HG03097 (cell line): Measurements from ENCODE around the gene SLC9A1.
"Not testable (repeated sequence)": the region's sequence is repeated elsewhere in the genome, so short reads cannot be mapped to it uniquely, and the experiment has no call there.

Source experiments
- ATAC-seq: cut with Tn5 transposase; IDR thresholded peaks from one replicate; pipeline ENCODE4 v1.9.1; 2021; ENCODE audit not compliant: unreplicated experiment, low FRiP score

The SLC9A1 gene

DNA sequence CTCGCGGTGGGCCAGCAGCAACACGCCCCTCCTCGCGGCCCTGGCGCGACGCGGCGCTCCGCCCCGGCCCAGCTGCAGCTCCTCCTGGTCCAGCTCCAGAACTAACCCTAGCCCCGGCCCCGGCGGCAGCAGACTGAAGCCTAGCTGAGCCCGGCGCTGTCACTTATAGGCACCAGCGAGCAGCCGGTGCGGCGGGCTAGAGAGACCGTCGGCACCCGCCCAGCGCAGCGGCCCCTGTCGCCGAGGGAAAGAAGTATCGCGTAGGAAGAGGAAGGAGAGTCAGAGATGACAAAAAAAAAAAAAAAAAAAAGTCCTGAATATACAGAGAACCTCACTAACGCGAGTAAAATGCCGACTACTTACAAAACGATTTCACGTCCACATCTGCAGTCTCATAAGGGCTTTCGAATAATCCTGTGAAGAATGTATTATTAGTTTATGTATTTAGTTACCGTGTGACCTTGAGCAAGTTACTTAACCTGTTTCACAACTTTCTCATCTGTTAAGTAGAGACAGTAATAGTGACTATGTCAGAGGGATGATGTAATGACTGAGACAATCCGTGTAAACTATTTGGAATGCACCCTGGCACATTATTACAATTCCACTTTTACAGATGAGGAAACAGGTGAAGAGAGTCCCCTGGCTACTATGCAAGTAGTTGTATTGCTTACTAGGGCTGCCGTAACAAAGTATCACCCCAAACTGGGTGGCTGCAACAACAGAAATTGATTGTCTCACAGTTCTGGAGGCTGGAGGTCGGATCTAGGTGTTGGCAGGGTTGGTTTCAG is at the start of gene SLC9A1:
SLC9A1 (minus strand) TSS at position 135 of the 791 bp plus-strand sequence. CDS start 791 bp downstream, outside the sequence.
- ATAC-seq: peak; percentile 82

DNA sequence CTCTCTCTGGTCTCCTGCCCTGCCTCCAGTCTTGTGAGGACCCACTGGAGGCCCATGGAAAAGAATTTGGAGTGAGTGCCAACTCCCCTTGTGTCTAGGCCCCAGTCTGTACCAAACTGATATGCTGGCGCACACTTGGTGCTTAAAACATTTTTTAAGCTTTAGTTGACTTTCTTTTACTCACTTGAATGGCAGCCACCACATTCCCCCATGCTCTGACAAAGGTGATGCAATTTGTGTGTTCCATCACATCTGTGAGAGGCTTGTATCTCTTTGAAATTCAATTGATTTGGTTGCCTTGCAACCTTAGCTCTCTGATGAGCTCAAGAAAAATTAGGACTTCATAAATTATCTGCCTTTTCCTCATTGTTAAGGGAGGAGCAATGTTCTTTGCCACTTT is 49.0 kb upstream of the SLC9A1 start:
- ATAC-seq: no peak

DNA sequence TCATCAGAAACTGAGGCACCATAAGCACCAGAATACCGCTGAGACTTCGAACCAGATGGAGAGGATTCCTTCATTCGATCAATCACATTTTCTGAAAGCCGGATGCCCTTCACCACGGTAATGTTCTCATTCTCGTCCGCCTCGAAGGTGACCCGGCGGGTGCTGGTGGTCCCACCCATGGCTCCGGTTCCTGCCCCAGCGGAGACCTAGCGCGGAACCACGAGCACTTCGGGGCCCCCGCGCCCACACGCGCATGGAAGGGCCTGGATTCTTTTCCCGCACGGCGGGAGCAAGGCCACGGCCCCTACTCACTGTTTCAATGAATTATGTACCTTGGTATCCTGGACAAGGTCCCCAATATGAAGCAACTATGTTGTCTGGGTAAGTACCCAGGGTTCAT is 46.4 kb upstream of the SLC9A1 start:
- ATAC-seq: no peak

DNA sequence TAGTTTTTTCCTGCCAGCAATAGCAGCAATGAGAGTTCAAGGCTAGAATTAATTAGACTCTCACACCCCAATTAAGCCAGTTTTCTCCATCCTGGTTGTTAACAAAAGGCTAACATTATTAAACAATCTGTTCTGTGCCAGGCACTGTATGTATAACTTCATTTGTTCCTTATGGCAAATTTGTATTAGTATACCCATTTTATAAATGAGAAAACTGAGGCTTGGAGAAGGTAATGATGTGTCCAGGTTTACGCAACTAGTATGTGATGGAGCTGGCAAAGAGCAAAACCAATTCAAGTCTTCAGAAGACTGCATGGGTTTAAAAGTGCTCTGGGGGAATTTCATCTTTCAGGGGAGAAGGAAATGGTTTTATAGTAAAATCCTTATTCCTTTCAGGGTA is 38.3 kb upstream of the SLC9A1 start:
- ATAC-seq: no peak

DNA sequence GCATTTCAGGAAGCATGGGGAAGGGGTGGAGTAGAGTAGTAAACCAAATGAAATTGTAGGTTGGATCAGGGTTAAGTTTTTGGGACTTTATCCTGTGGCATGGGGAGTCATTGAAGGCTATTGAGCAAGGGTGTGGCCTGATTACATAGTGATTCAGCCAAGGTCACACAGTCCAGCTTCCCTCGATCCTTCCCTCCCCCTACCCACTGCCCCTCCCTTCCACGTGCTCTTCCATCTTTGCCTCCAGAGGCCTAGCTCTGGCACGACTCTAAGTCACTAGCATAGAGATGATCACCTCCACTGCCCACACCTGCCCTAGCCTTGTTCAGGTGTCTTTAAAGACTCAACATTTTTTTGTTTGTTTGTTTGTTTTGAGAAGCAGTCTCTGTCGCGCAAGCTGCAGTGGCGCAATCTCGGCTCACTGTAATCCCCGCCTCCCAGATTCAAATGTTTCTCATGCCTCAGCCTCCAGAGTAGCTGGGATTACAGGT is 37.2 kb upstream of the SLC9A1 start:
- ATAC-seq: no peak

DNA sequence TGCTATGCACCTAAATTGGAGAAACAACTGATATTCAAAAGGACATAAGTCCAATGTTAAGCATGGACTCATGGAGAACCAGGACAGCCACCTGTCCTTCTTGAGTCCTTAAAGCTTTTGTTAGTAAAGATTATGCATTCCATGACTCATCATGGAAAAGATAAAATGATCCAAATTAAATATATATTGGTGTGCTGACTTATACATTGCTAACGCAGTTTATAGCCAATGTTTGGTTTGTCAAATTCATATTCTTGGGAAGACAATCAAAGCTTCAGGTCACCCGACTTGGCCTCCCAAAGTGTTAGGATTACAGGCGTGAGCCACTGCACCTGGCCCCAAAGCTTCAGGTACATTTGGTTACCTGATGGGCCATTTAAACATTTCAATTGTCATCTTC is 29.7 kb upstream of the SLC9A1 start:
- not testable (repeated sequence) for ATAC-seq

DNA sequence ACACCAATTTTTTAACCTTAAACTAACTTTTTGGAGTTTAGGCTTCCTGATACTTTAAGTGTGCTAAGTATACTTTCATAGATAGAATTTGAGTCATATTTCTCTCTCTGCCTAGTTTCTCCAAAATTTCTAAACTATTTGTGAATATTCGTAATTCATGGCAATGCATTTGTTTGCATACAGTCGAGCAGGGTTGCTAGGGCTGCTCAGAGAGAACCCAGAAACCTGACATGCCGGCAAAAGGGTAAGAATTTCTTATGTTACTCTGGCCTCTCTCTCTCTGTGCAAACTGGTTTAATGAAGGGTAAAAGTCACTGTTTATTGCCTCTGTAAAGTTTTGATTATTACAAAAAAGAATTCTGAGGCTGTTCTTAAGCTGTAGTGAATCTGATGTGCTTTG is 25.1 kb upstream of the SLC9A1 start:
- no peak for ATAC-seq

DNA sequence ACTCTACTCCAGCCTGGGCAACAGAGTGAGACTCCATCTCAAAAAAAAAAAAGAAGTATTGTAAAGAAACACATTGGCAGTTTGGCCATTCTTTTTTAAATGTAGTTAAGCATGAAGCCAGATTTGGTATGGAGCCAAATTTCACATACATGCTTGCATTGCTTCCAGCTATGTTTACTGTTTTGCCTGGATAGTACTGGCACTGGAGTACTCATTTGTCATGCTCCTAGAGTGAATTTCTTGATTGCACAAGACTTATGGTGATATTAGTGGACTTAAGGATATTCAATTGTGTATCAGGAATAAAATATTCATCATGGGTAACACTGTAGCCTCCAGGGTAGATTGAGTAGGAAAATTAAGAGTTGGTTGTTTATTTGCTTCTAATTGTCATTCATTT is 24.5 kb upstream of the SLC9A1 start:
- no peak for ATAC-seq

DNA sequence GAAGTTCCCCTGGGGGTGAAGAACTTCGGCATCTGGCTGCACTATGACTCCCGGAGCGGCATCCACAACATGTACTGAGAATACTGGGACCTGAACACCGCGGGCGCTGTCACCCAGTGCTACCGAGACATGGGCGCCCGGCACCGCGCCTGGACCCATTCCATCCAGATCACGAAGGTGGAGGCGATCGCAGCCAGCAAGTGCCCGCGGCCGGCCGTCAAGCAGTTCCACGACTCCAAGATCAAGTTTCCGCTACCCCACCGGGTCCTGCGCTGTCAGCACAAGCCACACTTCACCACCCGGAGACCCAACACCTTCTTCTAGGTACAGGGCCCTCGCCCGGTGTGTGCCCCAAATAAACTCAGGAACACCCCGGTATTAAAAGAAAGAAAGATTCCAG is 22.0 kb upstream of the SLC9A1 start:
- ATAC-seq: no peak

DNA sequence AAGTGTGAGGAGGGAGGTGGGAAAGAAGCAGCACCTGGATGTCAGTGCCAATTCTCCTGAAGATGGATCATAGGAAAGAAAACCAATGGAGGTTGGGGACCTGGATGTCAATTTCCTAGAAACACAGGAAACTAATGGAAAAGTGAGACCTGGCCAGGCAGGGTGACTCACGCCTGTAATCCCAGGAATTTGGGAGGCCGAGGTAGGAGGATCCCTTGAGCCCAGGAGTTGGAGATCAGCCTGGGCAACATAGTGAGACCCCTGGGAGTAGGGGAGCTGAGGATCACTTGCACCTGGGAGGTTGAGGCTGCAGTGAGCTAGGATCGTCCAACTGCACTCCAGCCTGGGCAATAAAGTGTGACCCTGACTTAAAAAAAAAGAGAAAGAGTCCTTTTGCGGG is 21.4 kb upstream of the SLC9A1 start:
- ATAC-seq: no peak

DNA sequence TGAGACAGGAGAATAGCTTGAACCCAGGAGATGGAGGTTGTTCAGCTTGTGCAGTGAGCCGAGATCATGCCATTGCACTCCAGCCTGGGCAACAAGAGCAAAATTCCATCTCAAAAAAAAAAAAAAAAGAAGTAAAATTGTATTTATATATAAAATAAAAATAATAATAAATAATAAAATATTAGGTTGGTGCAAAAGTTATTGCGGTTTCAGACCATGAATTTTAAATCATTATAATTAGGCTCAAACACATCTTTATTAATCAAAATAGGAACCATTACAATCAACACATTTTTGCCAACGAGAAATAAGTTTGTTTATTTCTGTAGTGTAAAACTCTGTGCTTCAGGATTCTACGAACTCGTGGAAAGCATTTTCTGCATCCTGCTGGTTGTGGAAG is 18.1 kb upstream of the SLC9A1 start:
- not testable (repeated sequence) for ATAC-seq

DNA sequence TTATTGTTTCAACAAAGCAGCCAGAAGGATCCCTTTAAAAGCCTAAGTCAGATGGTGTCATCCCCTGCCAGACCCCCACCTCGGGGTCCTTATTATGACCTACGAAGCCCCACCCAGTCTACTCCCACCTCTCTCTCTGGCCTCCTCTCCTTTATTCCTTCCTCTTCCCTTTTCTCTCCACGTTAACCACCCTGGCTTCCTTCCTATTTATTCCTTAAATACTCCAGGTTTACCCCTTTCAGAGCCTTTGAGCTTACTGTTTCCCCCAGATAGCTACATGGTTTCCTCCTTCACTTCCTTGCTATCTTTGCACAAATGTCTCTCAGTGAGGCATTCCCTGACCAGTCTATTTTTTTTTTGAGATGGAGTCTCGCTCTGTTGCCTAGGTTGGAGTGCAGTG is 12.0 kb upstream of the SLC9A1 start:
- no peak for ATAC-seq

DNA sequence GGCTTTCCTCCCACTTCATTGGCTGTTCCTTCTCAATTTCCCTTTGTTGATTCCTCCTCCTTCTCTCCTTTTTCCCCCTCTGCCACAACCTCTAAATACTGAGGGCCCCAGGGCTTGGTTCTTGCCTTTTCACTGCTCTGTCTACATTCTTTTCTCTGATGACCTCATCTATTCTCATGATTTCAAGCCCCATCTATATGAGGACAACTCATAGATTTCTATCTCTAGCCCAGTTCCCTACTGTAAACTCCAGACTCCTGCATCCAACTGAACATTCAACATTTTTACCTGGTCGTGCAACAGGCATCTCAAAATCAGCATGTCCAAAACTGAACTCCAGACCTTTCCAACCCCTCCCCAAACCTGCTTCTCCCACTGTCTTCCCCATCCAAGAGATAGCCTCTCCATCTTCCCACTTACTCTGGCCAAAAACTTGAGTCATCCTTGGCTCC is 11.5 kb upstream of the SLC9A1 start:
- no peak for ATAC-seq

DNA sequence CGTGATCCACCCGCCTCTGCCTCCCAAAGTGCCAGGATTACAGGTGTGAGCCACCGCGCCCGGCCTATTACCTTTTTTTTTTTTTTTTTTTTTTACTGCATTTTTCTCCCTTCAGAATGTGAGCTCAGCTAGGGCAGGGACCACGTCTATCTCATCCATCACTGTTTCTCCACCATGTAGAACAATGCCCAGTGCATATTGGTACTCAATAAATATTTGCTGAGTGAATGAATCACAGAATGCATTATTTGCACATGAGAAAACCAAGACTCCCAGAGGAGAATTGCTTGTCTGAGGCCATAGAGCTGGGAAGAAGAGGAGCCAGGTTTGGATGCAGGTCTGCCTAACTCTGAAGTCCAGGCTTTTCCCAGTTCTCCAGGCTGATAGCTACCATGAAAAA is 8.2 kb upstream of the SLC9A1 start:
- ATAC-seq: no peak

DNA sequence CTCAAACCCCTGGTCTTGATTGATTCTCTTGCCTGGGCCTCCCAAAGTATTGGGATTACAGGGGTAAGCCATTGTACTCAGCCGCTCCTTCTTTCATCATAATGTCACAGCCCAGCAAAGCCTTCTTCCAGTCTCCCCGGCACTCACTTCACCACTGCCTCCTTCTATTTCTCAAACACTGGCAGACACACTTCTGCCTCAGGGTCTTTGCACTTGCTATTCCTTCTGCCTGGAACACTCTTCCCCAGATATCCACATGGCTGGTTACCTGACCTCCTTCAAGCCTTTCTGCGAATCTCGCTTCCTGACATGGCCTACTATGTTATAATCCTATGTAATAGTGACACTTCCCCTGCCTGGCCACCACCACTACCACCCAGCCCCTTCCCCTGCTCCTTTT is 7.2 kb upstream of the SLC9A1 start:
- no peak for ATAC-seq

DNA sequence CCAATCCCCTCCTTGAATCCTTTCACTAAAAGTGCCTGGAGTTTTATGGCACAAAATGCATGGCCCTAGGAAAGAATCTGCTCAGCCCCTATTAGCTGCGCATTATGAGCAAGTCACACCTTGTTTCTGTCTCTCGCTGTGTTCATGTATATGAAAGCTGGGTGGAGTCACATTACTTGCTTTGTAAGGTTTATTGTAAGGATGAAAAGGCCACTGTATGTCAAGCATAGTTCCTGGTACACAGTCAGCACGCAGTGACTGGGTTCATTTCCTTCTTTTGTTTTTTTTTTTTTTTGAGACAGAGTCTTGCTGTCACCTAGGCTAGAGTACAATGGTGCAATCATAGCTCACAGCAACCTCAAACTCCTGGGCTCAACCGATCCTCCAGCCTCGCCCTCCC is 6.7 kb upstream of the SLC9A1 start:
- no peak for ATAC-seq

DNA sequence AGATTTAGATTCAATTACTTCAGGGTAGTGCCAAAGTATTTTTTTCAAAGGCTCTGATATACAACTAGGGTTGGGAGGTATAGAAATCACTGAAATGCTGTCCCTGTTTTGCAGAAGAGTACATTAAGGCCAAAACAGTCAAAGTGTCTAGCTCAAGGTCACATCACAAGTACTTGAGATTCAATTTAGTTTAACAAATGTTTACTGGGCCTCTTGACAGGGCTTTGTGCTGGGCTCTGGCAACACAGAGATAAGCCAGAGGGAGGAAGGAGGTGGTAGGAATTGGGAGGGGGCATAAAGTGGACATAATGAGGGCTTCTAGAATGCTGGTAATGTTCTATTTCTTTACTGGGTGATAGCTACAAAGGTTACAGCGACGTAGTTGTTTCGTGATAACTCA is 2.3 kb upstream of the SLC9A1 start:
- ATAC-seq: no peak

DNA sequence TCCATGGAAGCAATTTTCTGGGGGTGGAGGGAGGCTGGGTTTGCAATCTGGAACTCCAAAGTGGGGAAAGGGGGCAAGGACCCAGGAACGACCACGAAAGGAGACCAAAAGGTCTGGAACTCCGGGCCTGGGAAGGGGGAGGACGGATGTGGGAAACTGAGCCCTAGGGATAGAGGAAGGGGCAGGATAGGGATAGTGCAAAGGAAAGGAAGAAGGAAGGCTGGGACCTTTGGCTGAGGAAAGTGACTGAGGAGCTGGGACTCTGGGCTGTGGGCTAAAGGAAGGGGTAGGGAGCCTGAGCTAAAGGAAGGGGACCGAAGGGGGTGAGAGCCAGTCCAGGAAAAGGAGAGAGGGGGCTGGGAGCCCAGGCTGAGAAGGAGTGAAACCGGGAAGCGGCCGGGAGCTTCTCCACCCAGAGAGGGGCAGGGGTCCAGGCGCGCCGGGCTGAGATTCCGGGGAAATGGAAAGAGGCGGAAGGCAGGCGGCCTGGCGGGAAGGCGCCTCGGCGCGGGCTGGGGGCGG is 395 bp downstream of the SLC9A1 start:
- no peak for ATAC-seq

DNA sequence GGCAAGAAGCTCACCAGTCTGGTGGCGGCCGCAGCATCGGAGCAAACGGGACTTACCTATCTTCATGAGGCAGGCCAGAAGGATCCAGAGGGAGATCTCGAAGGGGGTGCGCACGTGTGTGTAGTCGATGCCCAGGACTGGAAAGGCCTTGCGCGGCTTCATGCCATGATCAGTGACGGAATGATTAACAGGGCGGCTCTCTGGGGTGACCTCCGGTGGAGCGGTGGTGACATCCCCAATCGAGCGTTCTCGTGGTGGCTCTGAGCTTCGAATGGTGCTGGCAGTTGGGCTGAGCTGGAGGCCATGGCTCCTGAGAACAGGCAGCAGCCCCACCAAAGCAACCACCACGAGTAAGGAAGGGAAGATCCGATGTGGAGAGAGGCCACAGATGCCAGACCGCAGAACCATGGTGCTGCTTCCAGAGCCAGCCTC is 982 bp downstream of the SLC9A1 start:
- ATAC-seq: no peak

DNA sequence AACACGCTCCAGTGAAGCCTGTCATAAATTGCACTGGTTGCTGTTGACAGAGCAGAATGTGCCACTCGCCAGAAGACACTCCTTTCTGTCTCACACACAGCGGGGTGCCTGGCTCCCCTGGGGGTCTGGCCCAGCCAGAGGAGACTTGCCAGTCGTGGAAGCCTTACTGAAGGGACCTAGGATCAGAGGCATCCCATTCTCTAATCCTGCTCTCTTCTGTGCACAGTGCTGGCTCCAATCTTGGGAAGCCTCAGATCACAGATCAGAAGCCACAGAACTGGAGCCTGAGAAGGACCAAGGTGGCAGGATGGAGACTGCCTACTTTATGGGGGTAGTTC is 1.4 kb downstream of the SLC9A1 start:
- no peak for ATAC-seq

DNA sequence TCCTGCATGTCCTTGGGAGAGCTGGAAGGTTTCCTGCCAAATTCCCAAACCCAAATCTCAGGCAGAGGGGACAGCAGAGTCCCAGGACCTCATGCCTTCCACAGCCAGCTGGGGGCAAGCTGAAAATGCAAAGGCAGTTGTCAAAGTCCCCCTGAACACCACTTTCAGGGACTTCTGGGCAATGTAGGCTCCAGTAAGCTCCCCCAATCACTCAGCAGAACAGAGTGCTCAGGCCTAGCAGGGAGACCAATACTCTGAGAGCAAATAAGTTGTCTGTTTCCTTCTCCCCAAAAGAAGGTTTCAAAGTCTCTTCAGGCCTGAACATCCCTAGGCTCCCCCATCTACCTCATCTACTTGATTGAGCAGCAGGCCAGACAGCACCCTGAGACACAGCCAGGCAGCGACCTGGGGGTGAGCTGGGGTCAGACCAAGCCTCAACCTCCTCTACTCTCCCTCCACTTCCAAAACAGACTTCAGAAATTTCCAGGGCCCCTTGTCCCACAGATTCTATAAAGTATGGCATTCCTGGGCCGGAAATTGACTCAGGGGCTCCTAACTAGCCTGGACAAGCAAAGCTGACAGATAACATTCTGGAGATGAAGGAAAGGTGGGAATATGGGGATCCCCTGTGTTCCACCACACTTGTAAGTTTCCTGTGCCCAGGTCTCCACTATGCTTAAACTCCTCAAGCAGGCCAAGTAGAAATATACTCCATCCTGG is 1.9 kb downstream of the SLC9A1 start:
- ATAC-seq: no peak
